ENCODE data around the gene NCAPH2.
A peak's percentile ranks its signal among the peaks of the same experiment; 100 is the strongest.

The NCAPH2 gene

GRCh38 chr22:50469377-50470305 is 38.4 kb upstream of the NCAPH2 start:
- DNase-seq = peak; percentile 37 to 44
- TF ChIP-seq POLR2A (IDR thresholded peaks at IDR 0.05; ENCODE audit: low read length) = no peak
- no peak for TF ChIP-seq GATA1 (IDR thresholded peaks at IDR 0.05; ENCODE audit: low read depth, low read length)

GRCh38 chr22:50470491-50470890 is 37.5 kb upstream of the NCAPH2 start:
- DNase-seq = no peak
- no peak for TF ChIP-seq GATA1 (IDR thresholded peaks at IDR 0.05; ENCODE audit: low read depth, low read length)
- TF ChIP-seq POLR2A (IDR thresholded peaks at IDR 0.05; ENCODE audit: low read length) = no peak

GRCh38 chr22:50471197-50471847 is 36.7 kb upstream of the NCAPH2 start:
- no peak for DNase-seq
- no peak for TF ChIP-seq POLR2A (IDR thresholded peaks at IDR 0.05; ENCODE audit: low read length)
- TF ChIP-seq GATA1 (IDR thresholded peaks at IDR 0.05; ENCODE audit: low read depth, low read length) = no peak

- DNase-seq = no peak
- no peak for TF ChIP-seq POLR2A (IDR thresholded peaks at IDR 0.05; ENCODE audit: low read length)
- TF ChIP-seq GATA1 (IDR thresholded peaks at IDR 0.05; ENCODE audit: low read depth, low read length) = no peak
These were observed 36.1 kb upstream of the NCAPH2 start for GRCh38 chr22:50471962-50472361.

- peak; percentile 36 to 58 for DNase-seq
- TF ChIP-seq GATA1 (IDR thresholded peaks at IDR 0.05; ENCODE audit: low read depth, low read length) (no peak), POLR2A (IDR thresholded peaks at IDR 0.05; ENCODE audit: low read length) (no peak)
These were observed 34.9 kb upstream of the NCAPH2 start for GRCh38 chr22:50473088-50473487.

- peak; percentile 42 to 55 for DNase-seq
- TF ChIP-seq POLR2A (IDR thresholded peaks at IDR 0.05; ENCODE audit: low read length) (no peak), GATA1 (IDR thresholded peaks at IDR 0.05; ENCODE audit: low read depth, low read length) (no peak)
These were observed 34.0 kb upstream of the NCAPH2 start for GRCh38 chr22:50473855-50474671.

GRCh38 chr22:50474710-50475651 is 33.0 kb upstream of the NCAPH2 start, which contains the start of gene SBF1:
Gene SBF1, minus strand, starts transcription at chr22:50475035. Its CDS starts 195 bp downstream, at chr22:50474840.
- peak; percentile 90 to 95 for DNase-seq
- TF ChIP-seq GATA1 (IDR thresholded peaks at IDR 0.05; ENCODE audit: low read depth, low read length) (no peak), POLR2A (IDR thresholded peaks at IDR 0.05; ENCODE audit: low read length) (peak; percentile 38)

- DNase-seq = no peak
These were observed 32.4 kb upstream of the NCAPH2 start for GRCh38 chr22:50475652-50476002.

GRCh38 chr22:50476868-50477267 is 31.2 kb upstream of the NCAPH2 start:
- TF ChIP-seq POLR2A (IDR thresholded peaks at IDR 0.05; ENCODE audit: low read length) (no peak), GATA1 (IDR thresholded peaks at IDR 0.05; ENCODE audit: low read depth, low read length) (no peak)
- DNase-seq = no peak

More at GRCh38 chr22:50475652-50476002, 32.4 kb upstream of the NCAPH2 start:
- TF ChIP-seq POLR2A (IDR thresholded peaks at IDR 0.05; ENCODE audit: low read length) = no peak
- no peak for TF ChIP-seq GATA1 (IDR thresholded peaks at IDR 0.05; ENCODE audit: low read depth, low read length)

- TF ChIP-seq POLR2A (IDR thresholded peaks at IDR 0.05; ENCODE audit: low read length) (no peak), GATA1 (IDR thresholded peaks at IDR 0.05; ENCODE audit: low read depth, low read length) (no peak)
- no peak for DNase-seq
These were observed 30.1 kb upstream of the NCAPH2 start for GRCh38 chr22:50477923-50478322.

GRCh38 chr22:50479721-50480120 is 28.3 kb upstream of the NCAPH2 start:
- no peak for TF ChIP-seq POLR2A (IDR thresholded peaks at IDR 0.05; ENCODE audit: low read length)
- no peak for TF ChIP-seq GATA1 (IDR thresholded peaks at IDR 0.05; ENCODE audit: low read depth, low read length)
- no peak for DNase-seq

GRCh38 chr22:50481045-50481439 is 27.0 kb upstream of the NCAPH2 start:
- no peak for DNase-seq
- TF ChIP-seq POLR2A (IDR thresholded peaks at IDR 0.05; ENCODE audit: low read length) = no peak

Measured in erythroblast (primary cell).